Measurements from ENCODE around the gene PSEN2.
"Not testable (repeated sequence)": the region's sequence is repeated elsewhere in the genome, so short reads cannot be mapped to it uniquely, and the experiment has no call there.

PSEN2 gene

GRCh38 chr1:226921504-226921903 lies 51.1 kb downstream of the PSEN2 start:
- DNase-seq = no peak

GRCh38 chr1:226929260-226930111 lies 59.1 kb downstream of the PSEN2 start:
- DNase-seq = not testable (repeated sequence)

- DNase-seq = no peak
Observed at GRCh38 chr1:226934483-226935237, 64.2 kb downstream of the PSEN2 start.

GRCh38 chr1:226937940-226938725 lies 67.7 kb downstream of the PSEN2 start:
- DNase-seq = no peak

- peak; percentile 40 for DNase-seq
Observed at GRCh38 chr1:226938903-226939437, 68.6 kb downstream of the PSEN2 start.

- peak; percentile 84 for DNase-seq
Observed at GRCh38 chr1:226939438-226940028, 69.1 kb downstream of the PSEN2 start.

- DNase-seq = peak; percentile 100
Observed at GRCh38 chr1:226940029-226940805, 69.8 kb downstream of the PSEN2 start, which contains the start of gene COQ8A. COQ8A (plus strand) TSS chr1:226940294; CDS start chr1:226961386, 21,092 bp downstream.

GRCh38 chr1:226940806-226941067 lies 70.3 kb downstream of the PSEN2 start:
- DNase-seq = no peak

GRCh38 chr1:226942392-226942791 lies 72.0 kb downstream of the PSEN2 start:
- no peak for DNase-seq

GRCh38 chr1:226943156-226943555 lies 72.7 kb downstream of the PSEN2 start:
- no peak for DNase-seq

- no peak for DNase-seq
Observed at GRCh38 chr1:226943927-226944326, 73.5 kb downstream of the PSEN2 start.

- no peak for DNase-seq
Observed at GRCh38 chr1:226945106-226945857, 74.9 kb downstream of the PSEN2 start.
